IMR-90 (cell line): Measurements from ENCODE around the gene STOML2. TPM values are rescaled to one million over a fixed set of nuclear protein-coding genes. Genes with fewer than 3 reads are reported as not detected.

Source experiments
- ATAC-seq: fragments of 200-7000 bp; cut with Tn5 transposase; 2 replicates; pipeline ENCODE4 v1.9.1; 2020; ENCODE audit warnings: low read depth, mild to moderate bottlenecking, moderate library complexity
- BruUV-seq: library from RNA; stranded (reverse); fragments of 400-500 nt; replicated peaks from 2 replicates; lab custom pipeline; 2021; lab: Mats Ljungman, UMichigan
- CTCF ChIA-PET: fragments of 300-600 bp; formaldehyde crosslinking; extraction: SDS; loops from one replicate; lab custom pipeline; 2021; ENCODE audit warnings: antibody characterized with exemption; lab: Yijun Ruan, JAX
- POLR2A ChIA-PET: fragments of 300-600 bp; sonication (Branson Sonifier 250); formaldehyde crosslinking; loops from one replicate; lab custom pipeline; 2022; ENCODE audit warnings: antibody characterized with exemption; ENCODE audit not compliant: unreplicated experiment; lab: Charles Lee
- DNase-seq: peaks from one replicate; pipeline ENCODE4 v3.0.0; 2013
- H2AFZ ChIP-seq: replicated peaks from 2 replicates; pipeline ENCODE3; 2013; ENCODE audit warnings: low read length, mild to moderate bottlenecking; ENCODE audit not compliant: poor library complexity
- H2AK5ac ChIP-seq: 2 replicates; pipeline ENCODE4 v1.6.1; 2013; ENCODE audit warnings: low read depth, low read length, inconsistent platforms
- H2AK9ac ChIP-seq: replicated peaks from 2 replicates; pipeline ENCODE3; 2013; ENCODE audit warnings: mild to moderate bottlenecking, low read depth, low read length, moderate library complexity; ENCODE audit not compliant: poor library complexity
- H2BK120ac ChIP-seq: 2 replicates; pipeline ENCODE4 v1.6.1; 2013; ENCODE audit warnings: low read depth, low read length, inconsistent platforms
- H2BK15ac ChIP-seq: 3 replicates; pipeline ENCODE4 v1.6.1; 2013; ENCODE audit warnings: low read depth, low read length, inconsistent platforms
- H2BK20ac ChIP-seq: 2 replicates; pipeline ENCODE4 v1.6.1; 2013; ENCODE audit warnings: low read depth, mild to moderate bottlenecking, inconsistent platforms, low read length, moderate library complexity
- H2BK5ac ChIP-seq: 2 replicates; pipeline ENCODE4 v1.6.1; 2013; ENCODE audit warnings: mild to moderate bottlenecking, low read depth, low read length, inconsistent platforms; ENCODE audit not compliant: poor library complexity, severe bottlenecking
- H3K14ac ChIP-seq: replicated peaks from 2 replicates; pipeline ENCODE4 v1.6.1; 2013; ENCODE audit warnings: low read depth, low read length, inconsistent platforms
- H3K18ac ChIP-seq: 2 replicates; pipeline ENCODE4 v1.6.1; 2013; ENCODE audit warnings: low read depth, low read length, control low read depth
- H3K23ac ChIP-seq: 2 replicates; pipeline ENCODE4 v1.6.1; 2013; ENCODE audit warnings: low read depth, low read length, inconsistent platforms
- H3K27ac ChIP-seq: 2 replicates; pipeline ENCODE4 v1.5.1; 2013; ENCODE audit warnings: mild to moderate bottlenecking, control low read depth, low read length; ENCODE audit not compliant: insufficient read depth
- H3K27me3 ChIP-seq: 2 replicates; pipeline ENCODE4 v1.6.1; 2013; ENCODE audit warnings: low read length; ENCODE audit not compliant: control insufficient read depth, insufficient read depth
- H3K36me3 ChIP-seq: 2 replicates; pipeline ENCODE4 v1.6.1; 2013; ENCODE audit warnings: low read length, mixed read lengths; ENCODE audit not compliant: control insufficient read depth, insufficient read depth
- H3K4ac ChIP-seq: 2 replicates; pipeline ENCODE4 v1.6.1; 2013; ENCODE audit warnings: low read depth, low read length, inconsistent platforms
- H3K4me1 ChIP-seq: 2 replicates; pipeline ENCODE4 v1.6.1; 2013; ENCODE audit warnings: low read length, mixed read lengths; ENCODE audit not compliant: control insufficient read depth, insufficient read depth
- H3K4me2 ChIP-seq: 2 replicates; pipeline ENCODE4 v1.6.1; 2013; ENCODE audit warnings: low read depth, mild to moderate bottlenecking, control low read depth, low read length, moderate library complexity
- H3K4me3 ChIP-seq: 2 replicates; pipeline ENCODE4 v1.5.1; 2013; ENCODE audit warnings: low read depth, mild to moderate bottlenecking, control low read depth, low read length, moderate library complexity; ENCODE audit not compliant: insufficient read depth
- H3K56ac ChIP-seq: 2 replicates; pipeline ENCODE4 v1.6.1; 2013; ENCODE audit warnings: low read length, inconsistent platforms; ENCODE audit not compliant: insufficient read depth; ENCODE audit errors: extremely low read depth
- H3K79me1 ChIP-seq, 2 experiments: 2 replicates each; pipeline ENCODE4 v1.6.1; 2013; ENCODE audit warnings: low read length in 2 of 2, inconsistent platforms in 1 of 2, low read depth in 1 of 2
- H3K9ac ChIP-seq: 2 replicates; pipeline ENCODE4 v1.6.1; 2013; ENCODE audit warnings: low read depth, low read length, control low read depth
- H3K9me1 ChIP-seq: 2 replicates; pipeline ENCODE4 v1.6.1; 2013; ENCODE audit warnings: low read length, inconsistent platforms; ENCODE audit not compliant: insufficient read depth
- H3K9me3 ChIP-seq: 2 replicates; pipeline ENCODE4 v1.6.1; 2013; ENCODE audit warnings: low read length; ENCODE audit not compliant: control insufficient read depth, insufficient read depth
- H4K20me1 ChIP-seq: 2 replicates; pipeline ENCODE4 v1.6.1; 2013; ENCODE audit warnings: low read length, inconsistent platforms; ENCODE audit not compliant: insufficient read depth
- H4K5ac ChIP-seq: 2 replicates; pipeline ENCODE4 v1.6.1; 2013; ENCODE audit warnings: mild to moderate bottlenecking, low read depth, low read length, control low read depth
- H4K8ac ChIP-seq, 2 experiments: 2 replicates each; pipeline ENCODE4 v1.6.1; 2013; ENCODE audit warnings: low read depth in 2 of 2, low read length in 2 of 2, control low read depth in 1 of 2, inconsistent platforms in 1 of 2
- H4K91ac ChIP-seq: 2 replicates; pipeline ENCODE4 v1.6.1; 2013; ENCODE audit warnings: low read depth, low read length, inconsistent platforms; ENCODE audit not compliant: insufficient read depth
- BHLHE40 ChIP-seq: fragments of 150-350 bp; IDR thresholded peaks from 2 replicates; pipeline ENCODE4 v1.6.1; 2016; ENCODE audit warnings: mild to moderate bottlenecking, low read depth, low read length
- CEBPB ChIP-seq: IDR thresholded peaks from 2 replicates; pipeline ENCODE4 v1.6.1; 2012; ENCODE audit warnings: low read depth, low read length, improper control_type of control experiment
- MAZ ChIP-seq: IDR thresholded peaks from 2 replicates; pipeline ENCODE4 v1.6.1; 2012; ENCODE audit warnings: low read depth, mild to moderate bottlenecking, low read length, improper control_type of control experiment, moderate library complexity, borderline replicate concordance
- MXI1 ChIP-seq: IDR thresholded peaks from 2 replicates; pipeline ENCODE4 v1.6.1; 2012; ENCODE audit warnings: low read depth, mild to moderate bottlenecking, low read length, moderate library complexity, borderline replicate concordance
- RAD21 ChIP-seq: IDR thresholded peaks from 2 replicates; pipeline ENCODE4 v1.6.1; 2012; ENCODE audit warnings: low read length, improper control_type of control experiment
- RCOR1 ChIP-seq: IDR thresholded peaks from 2 replicates; pipeline ENCODE4 v1.6.1; 2012; ENCODE audit warnings: mild to moderate bottlenecking, low read length, improper control_type of control experiment; ENCODE audit not compliant: insufficient replicate concordance
- RFX5 ChIP-seq: IDR thresholded peaks from 2 replicates; pipeline ENCODE4 v1.8.0; 2012; ENCODE audit warnings: low read depth, mild to moderate bottlenecking, low read length, moderate library complexity
- SMC3 ChIP-seq: fragments of 150-350 bp; IDR thresholded peaks from 2 replicates; pipeline ENCODE4 v1.6.1; 2016; ENCODE audit warnings: low read depth, mild to moderate bottlenecking, antibody characterized with exemption, low read length, moderate library complexity
- WGBS, 2 experiments: methylation state at CpG; one replicate each; pipeline versions ENCODE4 v1.1.5 to v1.1.7; 2013; ENCODE audit warnings: missing lambda C conversion rate in 2 of 2; ENCODE audit not compliant: insufficient read length in 1 of 2; ENCODE audit errors: extremely low coverage in 2 of 2; 5-methylcytosine and 5-hydroxymethylcytosine counted together
- dilution Hi-C: fragments of 300-500 bp; cut with HindIII; formaldehyde crosslinking; loops from one replicate; pipeline ENCODE4 v1.14.3; 2018; ENCODE audit warnings: low sequenced_read_pairs; ENCODE audit not compliant: unreplicated experiment
- in situ Hi-C: fragments of 300-500 bp; cut with MboI; formaldehyde crosslinking; loops from 3 replicates; pipeline ENCODE4 v1.14.3; 2019; ENCODE audit warnings: low sequenced_read_pairs, inconsistent platforms, mixed read lengths
- intact Hi-C: fragments of 100-400 bp; cut with micrococcal nuclease; formaldehyde crosslinking; loops from 2 replicates; pipeline ENCODE4 v1.10.0; 2022
- polyA plus RNA-seq, 3 experiments: library from polyadenylated mRNA; depleted of rRNA; stranded (reverse); fragments of >200 nt; gene quantifications; 2 replicates each; pipeline ENCODE4 v1.2.3, GENCODE V29; 2012; ENCODE audit warnings: low replicate concordance in 1 of 3
- total RNA-seq: library from RNA; depleted of rRNA; stranded (reverse); fragments of >200 nt; gene quantifications from 2 replicates; pipeline ENCODE4 v1.2.3, GENCODE V29; 2012
- TF ChIP-seq, protein P1 (sequence below): conservative IDR thresholded peaks from 2 replicates; pipeline ENCODE4 v1.5.1; 2012; ENCODE audit warnings: mild to moderate bottlenecking, low read depth, low read length, improper control_type of control experiment
- TF ChIP-seq, protein P2 (sequence below): fragments of 150-350 bp; IDR thresholded peaks from 2 replicates; pipeline ENCODE4 v1.6.1; 2017; ENCODE audit warnings: mild to moderate bottlenecking, antibody characterized with exemption, low read length, low read depth
- TF ChIP-seq, protein P3 (sequence below): fragments of 150-350 bp; IDR thresholded peaks from 2 replicates; pipeline ENCODE4 v1.6.1; 2016; ENCODE audit warnings: low read depth, mild to moderate bottlenecking, low read length, moderate library complexity, borderline replicate concordance

STOML2 gene
- total and polyA plus RNA-seq, 2 of the 4 experiments (the other 2 are of a cell fraction) = 177 to 250 TPM

DNA sequence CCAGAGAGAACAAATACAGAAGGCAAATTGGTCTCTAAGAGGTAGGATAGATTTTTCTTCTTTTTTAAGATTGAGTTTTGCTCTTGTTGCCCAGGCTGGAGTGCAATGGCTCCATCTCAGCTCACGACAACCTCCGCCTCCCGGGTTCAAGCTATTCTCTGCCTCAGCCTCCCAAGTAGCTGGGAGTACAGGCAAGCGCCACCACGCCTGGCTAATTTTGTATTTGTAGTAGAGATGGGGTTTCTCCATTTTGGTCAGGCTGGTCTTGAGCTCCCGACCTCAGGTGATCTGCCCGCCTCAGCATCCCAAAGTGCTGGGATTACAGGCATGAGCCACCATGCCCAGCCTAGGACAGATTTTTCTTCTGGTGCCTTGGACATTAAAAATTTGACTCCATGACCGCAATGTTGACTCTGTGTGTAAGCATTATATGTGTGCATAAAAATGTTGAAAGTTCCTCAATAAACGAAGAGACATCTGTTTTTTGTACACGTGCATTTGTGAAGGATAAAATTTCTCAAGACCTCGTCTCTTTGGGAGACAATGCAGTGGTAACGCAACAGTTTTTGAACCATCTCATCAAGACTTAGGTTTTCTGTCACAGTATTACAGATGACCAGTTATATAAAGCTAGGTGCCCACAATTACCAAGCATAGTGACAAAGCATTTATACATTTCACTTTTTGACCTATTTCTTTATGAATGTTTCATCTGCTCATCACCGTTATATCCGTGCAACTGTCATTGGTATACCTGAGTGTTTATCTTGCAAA lies 47.9 kb downstream of the STOML2 start:
- H3K36me3 ChIP-seq = peaks cover 51% of the 10 kb centered on the region
- H3K4me3 ChIP-seq = no peak overlapping the region
- no peak overlapping the region for H3K23ac ChIP-seq
- no peak overlapping the region for H3K9ac ChIP-seq
- no peak for ATAC-seq
- no peak overlapping the region for H2BK120ac ChIP-seq
- no peaks in the 10 kb centered on the region for H3K4me1 ChIP-seq
- dilution Hi-C loops = no loop called here
- peaks cover 30 to 43% of the 10 kb centered on the region in 2 experiments for H3K79me1 ChIP-seq
- H4K5ac ChIP-seq = no peak overlapping the region
- H3K4me2 ChIP-seq = no peak overlapping the region
- peaks cover 13% of the 10 kb centered on the region; the same call in 1 of the 2 replicates for H4K20me1 ChIP-seq
- no peaks in the 10 kb centered on the region for H3K9me3 ChIP-seq
- H2AK5ac ChIP-seq = no peak overlapping the region
- no peak overlapping the region for H4K8ac ChIP-seq
- H4K91ac ChIP-seq = no peak overlapping the region
- no peaks in the 10 kb centered on the region for H3K27me3 ChIP-seq
- H3K56ac ChIP-seq = no peak overlapping the region
- H3K18ac ChIP-seq = no peak overlapping the region
- no peak overlapping the region for H2BK5ac ChIP-seq
- no peak overlapping the region for H3K27ac ChIP-seq
- no peak overlapping the region for H3K4ac ChIP-seq
- in situ Hi-C loops = no loop called here
- no peak overlapping the region for H2AK9ac ChIP-seq
- H3K14ac ChIP-seq = no peak overlapping the region
- no peak overlapping the region for H2BK15ac ChIP-seq
- intact Hi-C loops = no loop called here
- 97% methylated on average over 5 of the region's 14 CpGs; no CpG with 5 or more reads in 1 of the 2 experiments for WGBS, 2 experiments
- TF ChIP-seq RFX5 (no peak), RCOR1 (no peak), CEBPB (no peak), BHLHE40 (no peak), RAD21 (no peak), MXI1 (no peak), MAZ (no peak), SMC3 (no peak)
- TF ChIP-seq, protein P1, sequence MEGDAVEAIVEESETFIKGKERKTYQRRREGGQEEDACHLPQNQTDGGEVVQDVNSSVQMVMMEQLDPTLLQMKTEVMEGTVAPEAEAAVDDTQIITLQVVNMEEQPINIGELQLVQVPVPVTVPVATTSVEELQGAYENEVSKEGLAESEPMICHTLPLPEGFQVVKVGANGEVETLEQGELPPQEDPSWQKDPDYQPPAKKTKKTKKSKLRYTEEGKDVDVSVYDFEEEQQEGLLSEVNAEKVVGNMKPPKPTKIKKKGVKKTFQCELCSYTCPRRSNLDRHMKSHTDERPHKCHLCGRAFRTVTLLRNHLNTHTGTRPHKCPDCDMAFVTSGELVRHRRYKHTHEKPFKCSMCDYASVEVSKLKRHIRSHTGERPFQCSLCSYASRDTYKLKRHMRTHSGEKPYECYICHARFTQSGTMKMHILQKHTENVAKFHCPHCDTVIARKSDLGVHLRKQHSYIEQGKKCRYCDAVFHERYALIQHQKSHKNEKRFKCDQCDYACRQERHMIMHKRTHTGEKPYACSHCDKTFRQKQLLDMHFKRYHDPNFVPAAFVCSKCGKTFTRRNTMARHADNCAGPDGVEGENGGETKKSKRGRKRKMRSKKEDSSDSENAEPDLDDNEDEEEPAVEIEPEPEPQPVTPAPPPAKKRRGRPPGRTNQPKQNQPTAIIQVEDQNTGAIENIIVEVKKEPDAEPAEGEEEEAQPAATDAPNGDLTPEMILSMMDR = no peak
- TF ChIP-seq, protein P2, sequence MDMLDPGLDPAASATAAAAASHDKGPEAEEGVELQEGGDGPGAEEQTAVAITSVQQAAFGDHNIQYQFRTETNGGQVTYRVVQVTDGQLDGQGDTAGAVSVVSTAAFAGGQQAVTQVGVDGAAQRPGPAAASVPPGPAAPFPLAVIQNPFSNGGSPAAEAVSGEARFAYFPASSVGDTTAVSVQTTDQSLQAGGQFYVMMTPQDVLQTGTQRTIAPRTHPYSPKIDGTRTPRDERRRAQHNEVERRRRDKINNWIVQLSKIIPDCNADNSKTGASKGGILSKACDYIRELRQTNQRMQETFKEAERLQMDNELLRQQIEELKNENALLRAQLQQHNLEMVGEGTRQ = no peak
- TF ChIP-seq, protein P3, sequence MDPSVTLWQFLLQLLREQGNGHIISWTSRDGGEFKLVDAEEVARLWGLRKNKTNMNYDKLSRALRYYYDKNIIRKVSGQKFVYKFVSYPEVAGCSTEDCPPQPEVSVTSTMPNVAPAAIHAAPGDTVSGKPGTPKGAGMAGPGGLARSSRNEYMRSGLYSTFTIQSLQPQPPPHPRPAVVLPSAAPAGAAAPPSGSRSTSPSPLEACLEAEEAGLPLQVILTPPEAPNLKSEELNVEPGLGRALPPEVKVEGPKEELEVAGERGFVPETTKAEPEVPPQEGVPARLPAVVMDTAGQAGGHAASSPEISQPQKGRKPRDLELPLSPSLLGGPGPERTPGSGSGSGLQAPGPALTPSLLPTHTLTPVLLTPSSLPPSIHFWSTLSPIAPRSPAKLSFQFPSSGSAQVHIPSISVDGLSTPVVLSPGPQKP = no peak
- no peak for DNase-seq
- H2AFZ ChIP-seq = no peak overlapping the region
- BruUV-seq = no TSS peak
- no peak overlapping the region for H2BK20ac ChIP-seq
- ChIA-PET CTCF (no interaction called here), POLR2A (interaction anchor here (0.6 kb wide), 1 partner anchor 16 kb away, joined by 15 read pairs; no protein-coding TSS in a partner anchor)
- H3K9me1 ChIP-seq = peaks cover 5% of the 10 kb centered on the region; the same call in 1 of the 2 replicates
